PC-3 (cell line): ENCODE measurements around the gene DOCK8.

Experiments
- EZH2 ChIP-seq: fragments of 300-600 bp; sonication (generic); IDR thresholded peaks from one replicate; pipeline ENCODE4 v1.6.1; 2017; ENCODE audit warnings: antibody characterized with exemption, mild to moderate bottlenecking, low read length; ENCODE audit not compliant: unreplicated experiment
- EZH2phosphoT487 ChIP-seq: fragments of 300-600 bp; sonication (generic); IDR thresholded peaks from 2 replicates; pipeline ENCODE4 v1.6.1; 2018; ENCODE audit warnings: mild to moderate bottlenecking, antibody characterized with exemption, low read length, borderline replicate concordance
- TF ChIP-seq, protein P1 (sequence below): fragments of 300-600 bp; sonication (generic); conservative IDR thresholded peaks from 2 replicates; pipeline ENCODE4 v1.5.1; 2017; ENCODE audit warnings: antibody characterized with exemption, low read depth, mild to moderate bottlenecking, low read length

DNA sequence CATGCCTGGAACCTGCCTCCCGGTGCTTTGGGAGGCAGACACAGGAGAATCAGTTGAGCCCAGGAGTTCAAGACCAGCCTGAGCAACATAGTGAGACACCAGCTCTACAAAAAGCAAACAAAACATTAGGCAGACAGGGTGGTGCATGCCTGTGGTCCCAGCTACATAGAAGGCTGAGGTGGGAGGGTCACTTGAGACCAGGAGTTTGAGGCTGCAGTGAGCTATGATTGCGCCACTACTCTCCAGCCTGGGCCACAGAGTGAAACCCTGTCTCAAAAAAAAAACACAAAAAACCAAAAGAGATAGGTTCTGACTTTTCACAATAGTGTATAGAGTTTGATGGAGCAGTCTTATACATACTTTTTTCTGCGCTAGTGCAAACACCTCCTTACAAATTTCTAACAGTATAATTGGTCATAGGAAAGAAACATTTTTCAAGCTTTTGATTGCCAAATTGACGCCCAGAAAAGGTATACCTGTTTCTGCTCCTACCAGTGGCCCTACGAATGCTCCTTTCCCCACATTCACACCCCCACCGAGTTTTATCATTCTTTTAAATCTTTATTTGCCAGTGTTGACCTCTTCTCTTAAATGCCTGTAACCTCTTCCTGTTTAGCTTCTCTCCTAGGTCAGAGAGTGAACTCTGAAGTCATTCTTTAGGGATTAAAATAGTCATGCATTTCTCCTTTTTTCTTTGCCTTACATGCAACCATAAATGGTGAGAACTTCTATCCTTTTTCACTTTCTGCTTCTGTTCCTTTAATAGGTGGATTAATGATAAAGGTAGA lies 7.5 kb downstream of the DOCK8 start:
- TF ChIP-seq EZH2phosphoT487 (no peak), EZH2 (no peak)
- TF ChIP-seq, protein P1, sequence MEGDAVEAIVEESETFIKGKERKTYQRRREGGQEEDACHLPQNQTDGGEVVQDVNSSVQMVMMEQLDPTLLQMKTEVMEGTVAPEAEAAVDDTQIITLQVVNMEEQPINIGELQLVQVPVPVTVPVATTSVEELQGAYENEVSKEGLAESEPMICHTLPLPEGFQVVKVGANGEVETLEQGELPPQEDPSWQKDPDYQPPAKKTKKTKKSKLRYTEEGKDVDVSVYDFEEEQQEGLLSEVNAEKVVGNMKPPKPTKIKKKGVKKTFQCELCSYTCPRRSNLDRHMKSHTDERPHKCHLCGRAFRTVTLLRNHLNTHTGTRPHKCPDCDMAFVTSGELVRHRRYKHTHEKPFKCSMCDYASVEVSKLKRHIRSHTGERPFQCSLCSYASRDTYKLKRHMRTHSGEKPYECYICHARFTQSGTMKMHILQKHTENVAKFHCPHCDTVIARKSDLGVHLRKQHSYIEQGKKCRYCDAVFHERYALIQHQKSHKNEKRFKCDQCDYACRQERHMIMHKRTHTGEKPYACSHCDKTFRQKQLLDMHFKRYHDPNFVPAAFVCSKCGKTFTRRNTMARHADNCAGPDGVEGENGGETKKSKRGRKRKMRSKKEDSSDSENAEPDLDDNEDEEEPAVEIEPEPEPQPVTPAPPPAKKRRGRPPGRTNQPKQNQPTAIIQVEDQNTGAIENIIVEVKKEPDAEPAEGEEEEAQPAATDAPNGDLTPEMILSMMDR, result no peak
